T-cell (primary cell): ENCODE measurements around the gene CNNM1. TPM values are rescaled to one million over a fixed set of nuclear protein-coding genes. Genes with fewer than 3 reads are reported as not detected.

Source experiments
- ATAC-seq, 4 experiments: fragments of 200-7000 bp in 3 of 4; fragments of 150-1000 bp in 1 of 4; cut with Tn5 transposase; replicated peaks in 1 of 4; 1 replicate in 3 of 4; 2 replicates in 1 of 4; pipeline ENCODE4 v1.10.0; 2021; ENCODE audit warnings: moderate library complexity in 3 of 4, mild to moderate bottlenecking in 2 of 4, moderate number of reproducible peaks in 1 of 4
- CTCF ChIA-PET, 2 donors: fragments of 300-600 bp; sonication (Branson Sonifier 250); formaldehyde crosslinking; loops; one replicate each; lab custom pipeline; 2022; ENCODE audit warnings: antibody characterized with exemption in 2 of 2; lab: Charles Lee
- POLR2A ChIA-PET, 2 donors: fragments of 300-600 bp; sonication (Branson Sonifier 250); formaldehyde crosslinking; loops; one replicate each; lab custom pipeline; 2022; ENCODE audit warnings: antibody characterized with exemption in 2 of 2; lab: Charles Lee
- DNase-seq, 35 experiments: peaks; one replicate each; pipeline versions ENCODE4 v3.0.0 to v3.0.0-alpha.2; 2013 to 2023
- H3K27ac ChIP-seq: one replicate; pipeline ENCODE4 v1.5.1; 2013; ENCODE audit warnings: low read length
- H3K27me3 ChIP-seq, 2 experiments: replicated peaks in 1 of 2; 1 replicate in 1 of 2; 2 replicates in 1 of 2; pipeline versions ENCODE4 v1.6.1 to v1.7.0; 2013; ENCODE audit warnings: low read length in 1 of 2, mixed read lengths in 1 of 2; ENCODE audit not compliant: control insufficient read depth in 2 of 2, insufficient read depth in 2 of 2; ENCODE audit errors: extremely low read depth in 1 of 2
- H3K36me3 ChIP-seq, 2 donors: 1 replicate in 1 of 2; 2 replicates in 1 of 2; pipeline versions ENCODE4 v1.6.1 to v1.7.0; 2013; ENCODE audit warnings: low read length in 1 of 2; ENCODE audit not compliant: control insufficient read depth in 2 of 2, insufficient read depth in 1 of 2; ENCODE audit errors: extremely low read depth in 1 of 2
- H3K4me1 ChIP-seq, 2 experiments: 1 replicate in 1 of 2; 2 replicates in 1 of 2; pipeline versions ENCODE4 v1.6.1 to v1.7.0; 2013; ENCODE audit warnings: low read length in 2 of 2, mixed read lengths in 1 of 2; ENCODE audit not compliant: insufficient read depth in 2 of 2, control insufficient read depth in 1 of 2; ENCODE audit errors: extremely low read depth in 1 of 2
- H3K4me3 ChIP-seq, 2 donors: 1 replicate in 1 of 2; 2 replicates in 1 of 2; pipeline versions ENCODE4 v1.5.1 to v1.7.0; 2013; ENCODE audit warnings: mild to moderate bottlenecking in 2 of 2, low read length in 1 of 2, moderate library complexity in 1 of 2; ENCODE audit not compliant: control insufficient read depth in 1 of 2; ENCODE audit errors: extremely low read depth in 1 of 2
- H3K9me3 ChIP-seq: 2 replicates; pipeline ENCODE4 v1.7.0; 2013
- H3K27ac Mint-ChIP-seq, 2 donors: one replicate each; pipeline ENCODE4 v1.8.0; 2020 to 2021; ENCODE audit warnings: mild to moderate bottlenecking in 2 of 2, mixed read lengths in 2 of 2
- H3K27me3 Mint-ChIP-seq, 2 donors: one replicate each; pipeline ENCODE4 v1.8.0; 2021 to 2022; ENCODE audit warnings: mixed read lengths in 2 of 2
- H3K36me3 Mint-ChIP-seq: one replicate; pipeline ENCODE4 v1.8.0; 2021; ENCODE audit warnings: mixed read lengths
- H3K4me1 Mint-ChIP-seq, 3 donors: one replicate each; pipeline ENCODE4 v1.8.0; 2020 to 2022; ENCODE audit warnings: mixed read lengths in 3 of 3, mild to moderate bottlenecking in 1 of 3
- H3K4me3 Mint-ChIP-seq, 3 donors: one replicate each; pipeline ENCODE4 v1.8.0; 2020 to 2022; ENCODE audit warnings: mild to moderate bottlenecking in 3 of 3, mixed read lengths in 3 of 3, moderate library complexity in 3 of 3
- H3K9me3 Mint-ChIP-seq, 3 donors: one replicate each; pipeline ENCODE4 v1.8.0; 2020 to 2022; ENCODE audit warnings: mixed read lengths in 3 of 3
- WGBS: methylation state at CpG from one replicate; pipeline ENCODE4 v1.1.5; 2013; ENCODE audit warnings: missing lambda C conversion rate; ENCODE audit not compliant: insufficient coverage; 5-methylcytosine and 5-hydroxymethylcytosine counted together
- total RNA-seq, 35 experiments: library from RNA in 6 of 35; stranded (reverse) in 6 of 35; fragments of 120-200 nt in 1 of 35; gene quantifications; one replicate each; pipeline versions ENCODE4 v1.2.1 to v1.2.4 and lab custom pipeline; 2013 to 2026

CNNM1 gene
- total RNA-seq, 5 donors from 2014 or later (not counting 1 experiment from before 2014, with no cell fraction given) = 0.25 to 1.2 (median 0.36) TPM

GRCh38 chr10:99394256-99394655 lies 65.1 kb downstream of the CNNM1 start:
- ATAC-seq = no peak
- Histone ChIP-seq H3K36me3 (peaks cover 5 to 18% of the 10 kb centered on the region in 2 donors), H3K9me3 (no peaks in the 10 kb centered on the region), H3K27me3 (no peaks in the 10 kb centered on the region), H3K4me3 (no peak overlapping the region), H3K27ac (no peak overlapping the region), H3K4me1 (peaks cover 0 to 4% of the 10 kb centered on the region in 2 experiments)
- Mint-ChIP-seq H3K27me3 (no peaks in the 10 kb centered on the region), H3K4me3 (no peak overlapping the region), H3K4me1 (peaks cover 4 to 11% (median 7%) of the 10 kb centered on the region in 3 donors), H3K27ac (no peak overlapping the region), H3K9me3 (no peaks in the 10 kb centered on the region), H3K36me3 (peaks cover 19% of the 10 kb centered on the region)
- WGBS = 84% methylated on average over 8 of the region's 8 CpGs
- DNase-seq = peak in 1 of 35 experiments; percentile 5
- ChIA-PET CTCF (no interaction called here), POLR2A (no interaction called here)

DNA sequence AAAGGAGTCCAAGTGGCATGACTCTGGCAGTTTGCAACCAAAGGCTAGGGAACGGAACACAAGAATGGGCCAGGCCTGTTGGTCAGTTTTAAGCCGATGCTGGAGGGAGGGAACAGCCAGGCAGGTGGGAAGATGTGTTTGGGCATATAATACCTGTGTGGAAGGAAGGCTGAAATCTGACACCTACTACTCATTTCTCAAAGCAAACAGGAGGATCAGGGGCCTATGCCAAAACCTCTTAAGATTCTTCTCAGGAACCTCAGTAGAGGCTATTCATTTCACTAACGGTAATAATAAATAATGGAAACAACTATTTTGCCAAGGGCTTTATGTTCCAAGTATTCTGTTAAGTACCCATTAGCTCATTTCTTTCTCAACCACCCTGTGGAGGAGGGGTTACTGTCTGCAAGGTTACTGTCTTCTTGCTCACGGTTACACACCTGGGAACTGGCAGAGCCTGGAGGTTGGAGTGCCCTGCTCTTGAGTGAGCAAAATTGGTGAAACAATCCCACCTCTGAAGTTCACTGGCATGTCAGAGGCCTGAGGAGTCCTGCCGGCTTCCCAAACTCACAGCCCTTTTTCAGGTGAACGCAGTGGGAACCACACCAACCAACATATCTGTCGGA lies 65.7 kb downstream of the CNNM1 start:
- Histone ChIP-seq H3K4me3 (no peak overlapping the region), H3K27me3 (no peaks in the 10 kb centered on the region), H3K4me1 (peaks cover 0 to 4% of the 10 kb centered on the region in 2 experiments), H3K9me3 (no peaks in the 10 kb centered on the region), H3K36me3 (peaks cover 5 to 21% of the 10 kb centered on the region in 2 donors), H3K27ac (no peak overlapping the region)
- ChIA-PET POLR2A (no interaction called here), CTCF (no interaction called here)
- peaks cover 20% of the 10 kb centered on the region for H3K36me3 Mint-ChIP-seq
- 100% methylated on average over 1 of the region's 7 CpGs for WGBS
- no peak overlapping the region for H3K4me3 Mint-ChIP-seq
- no peak for DNase-seq
- no peak for ATAC-seq
- no peaks in the 10 kb centered on the region for H3K9me3 Mint-ChIP-seq
- no peak overlapping the region for H3K27ac Mint-ChIP-seq
- H3K27me3 Mint-ChIP-seq = no peaks in the 10 kb centered on the region
- peaks cover 4 to 11% (median 7%) of the 10 kb centered on the region in 3 donors for H3K4me1 Mint-ChIP-seq

DNA sequence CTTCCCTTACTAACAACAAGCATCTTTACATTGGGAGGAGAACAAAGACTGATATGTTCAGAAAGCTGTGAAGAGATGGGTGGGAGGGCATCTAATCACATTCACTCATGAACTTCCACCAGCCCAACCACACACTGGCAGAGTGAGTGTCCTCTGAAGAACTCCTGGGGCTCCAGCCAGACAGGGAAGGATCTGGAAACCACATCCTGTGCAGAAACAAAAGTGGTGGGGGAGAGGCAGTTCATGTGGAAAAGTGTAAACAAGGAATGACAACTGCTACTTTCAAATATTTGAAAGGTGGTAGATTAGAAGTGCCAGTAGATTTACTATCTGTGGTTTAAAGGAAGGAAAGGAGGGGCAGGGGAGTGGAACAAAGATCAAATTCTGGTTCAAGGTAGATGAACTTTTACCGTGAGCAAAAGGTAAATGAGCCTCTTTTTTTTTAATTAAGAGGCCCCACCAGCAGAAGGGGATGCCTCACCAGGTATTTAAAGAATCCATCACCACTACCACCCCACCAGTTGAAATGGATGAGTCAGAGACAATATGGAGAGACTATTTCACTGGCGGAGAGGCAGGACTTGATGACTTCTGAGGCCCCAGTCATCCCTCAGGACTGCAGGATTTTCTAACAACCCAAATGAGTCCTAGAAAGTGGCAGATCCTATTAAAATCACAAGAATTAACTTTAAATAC lies 66.7 kb downstream of the CNNM1 start:
- Mint-ChIP-seq H3K9me3 (no peaks in the 10 kb centered on the region), H3K36me3 (peaks cover 20% of the 10 kb centered on the region), H3K27me3 (no peaks in the 10 kb centered on the region), H3K4me1 (peaks cover 4 to 11% (median 7%) of the 10 kb centered on the region in 3 donors), H3K4me3 (no peak overlapping the region), H3K27ac (peak overlapping the region; percentile 53 to 56)
- peaks cover 0 to 4% of the 10 kb centered on the region in 2 experiments for H3K4me1 ChIP-seq
- POLR2A ChIA-PET = no interaction called here
- H3K36me3 ChIP-seq = peaks cover 9 to 23% of the 10 kb centered on the region in 2 donors
- no peaks in the 10 kb centered on the region for H3K9me3 ChIP-seq
- H3K27ac ChIP-seq = no peak overlapping the region
- no peak for DNase-seq
- no peaks in the 10 kb centered on the region for H3K27me3 ChIP-seq
- CTCF ChIA-PET = no interaction called here
- no CpG with 5 or more reads among the region's 2 CpGs for WGBS
- H3K4me3 ChIP-seq = no peak overlapping the region
- ATAC-seq = no peak

DNA sequence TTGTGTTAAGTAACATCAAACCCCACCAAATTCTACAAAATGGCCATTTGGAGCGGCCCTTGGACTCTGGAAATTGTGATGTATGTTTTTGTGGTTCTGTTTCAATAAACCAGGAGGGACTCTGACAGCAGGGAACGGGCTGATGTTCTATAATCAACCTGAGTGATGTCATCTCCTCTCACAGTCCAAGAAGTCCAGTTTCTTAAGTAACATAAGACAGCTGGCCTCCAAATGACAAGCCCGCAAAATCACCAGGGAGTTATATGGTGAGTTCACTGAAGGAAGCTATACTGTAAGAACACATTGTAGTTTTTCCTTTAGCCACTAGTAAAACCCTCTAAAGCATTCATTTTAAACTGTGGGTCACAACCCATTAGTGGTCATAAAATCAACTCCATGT lies 67.3 kb downstream of the CNNM1 start:
- no peak overlapping the region for H3K27ac Mint-ChIP-seq
- H3K9me3 ChIP-seq = no peaks in the 10 kb centered on the region
- DNase-seq = no peak
- H3K4me3 ChIP-seq = no peak overlapping the region
- peaks cover 0 to 4% of the 10 kb centered on the region in 2 experiments for H3K4me1 ChIP-seq
- WGBS = no CpG with 5 or more reads among the region's 3 CpGs
- no peak for ATAC-seq
- no peaks in the 10 kb centered on the region for H3K27me3 ChIP-seq
- H3K27ac ChIP-seq = no peak overlapping the region
- no peaks in the 10 kb centered on the region for H3K27me3 Mint-ChIP-seq
- no peak overlapping the region for H3K4me3 Mint-ChIP-seq
- H3K9me3 Mint-ChIP-seq = no peaks in the 10 kb centered on the region
- H3K36me3 Mint-ChIP-seq = peaks cover 24% of the 10 kb centered on the region
- H3K36me3 ChIP-seq = peaks cover 9 to 28% of the 10 kb centered on the region in 2 donors
- ChIA-PET CTCF (no interaction called here), POLR2A (no interaction called here)
- peaks cover 4 to 11% (median 7%) of the 10 kb centered on the region in 3 donors for H3K4me1 Mint-ChIP-seq

- H3K27me3 Mint-ChIP-seq = no peaks in the 10 kb centered on the region
- H3K9me3 ChIP-seq = no peaks in the 10 kb centered on the region
- H3K27ac ChIP-seq = no peak overlapping the region
- ChIA-PET CTCF (no interaction called here), POLR2A (no interaction called here)
- H3K27ac Mint-ChIP-seq = no peak overlapping the region
- H3K4me1 Mint-ChIP-seq = peaks cover 0 to 8% (median 7%) of the 10 kb centered on the region in 3 donors
- no peaks in the 10 kb centered on the region for H3K27me3 ChIP-seq
- 100% methylated on average over 3 of the region's 3 CpGs for WGBS
- H3K4me3 Mint-ChIP-seq = no peak overlapping the region
- peaks cover 45% of the 10 kb centered on the region for H3K36me3 Mint-ChIP-seq
- H3K4me1 ChIP-seq = no peaks in the 10 kb centered on the region
- no peaks in the 10 kb centered on the region for H3K9me3 Mint-ChIP-seq
- DNase-seq (no peak), ATAC-seq (no peak)
- no peak overlapping the region for H3K4me3 ChIP-seq
- H3K36me3 ChIP-seq = peaks cover 9 to 55% of the 10 kb centered on the region in 2 donors
Observed at GRCh38 chr10:99399664-99400063, 70.5 kb downstream of the CNNM1 start.

- peaks cover 61% of the 10 kb centered on the region for H3K36me3 Mint-ChIP-seq
- no peaks in the 10 kb centered on the region for H3K4me1 Mint-ChIP-seq
- ATAC-seq (no peak), DNase-seq (no peak)
- CTCF ChIA-PET = interaction anchor here in 1 of 2 donors (0.6 kb wide), 1 partner anchor 719 kb away, joined by 4 read pairs; no protein-coding TSS in a partner anchor
- Histone ChIP-seq H3K4me1 (no peaks in the 10 kb centered on the region), H3K4me3 (no peak overlapping the region), H3K27me3 (no peaks in the 10 kb centered on the region), H3K9me3 (no peaks in the 10 kb centered on the region), H3K36me3 (peaks cover 12 to 60% of the 10 kb centered on the region in 2 donors), H3K27ac (no peak overlapping the region)
- 67% methylated on average over 8 of the region's 9 CpGs for WGBS
- no peak overlapping the region for H3K27ac Mint-ChIP-seq
- H3K27me3 Mint-ChIP-seq = no peaks in the 10 kb centered on the region
- POLR2A ChIA-PET = no interaction called here
- H3K9me3 Mint-ChIP-seq = no peaks in the 10 kb centered on the region
- H3K4me3 Mint-ChIP-seq = no peak overlapping the region
Observed at GRCh38 chr10:99403674-99404073, 74.5 kb downstream of the CNNM1 start.
